Hepatic stellate cell (primary cell): ENCODE data around the gene PTPN9.
"Not testable (repeated sequence)": the region's sequence is repeated elsewhere in the genome, so short reads cannot be mapped to it uniquely, and the experiment has no call there.

Source experiments
- DNase-seq: peaks from one replicate; pipeline ENCODE4 v3.0.0; 2011; ENCODE audit warnings: low spot score

PTPN9 gene

DNA sequence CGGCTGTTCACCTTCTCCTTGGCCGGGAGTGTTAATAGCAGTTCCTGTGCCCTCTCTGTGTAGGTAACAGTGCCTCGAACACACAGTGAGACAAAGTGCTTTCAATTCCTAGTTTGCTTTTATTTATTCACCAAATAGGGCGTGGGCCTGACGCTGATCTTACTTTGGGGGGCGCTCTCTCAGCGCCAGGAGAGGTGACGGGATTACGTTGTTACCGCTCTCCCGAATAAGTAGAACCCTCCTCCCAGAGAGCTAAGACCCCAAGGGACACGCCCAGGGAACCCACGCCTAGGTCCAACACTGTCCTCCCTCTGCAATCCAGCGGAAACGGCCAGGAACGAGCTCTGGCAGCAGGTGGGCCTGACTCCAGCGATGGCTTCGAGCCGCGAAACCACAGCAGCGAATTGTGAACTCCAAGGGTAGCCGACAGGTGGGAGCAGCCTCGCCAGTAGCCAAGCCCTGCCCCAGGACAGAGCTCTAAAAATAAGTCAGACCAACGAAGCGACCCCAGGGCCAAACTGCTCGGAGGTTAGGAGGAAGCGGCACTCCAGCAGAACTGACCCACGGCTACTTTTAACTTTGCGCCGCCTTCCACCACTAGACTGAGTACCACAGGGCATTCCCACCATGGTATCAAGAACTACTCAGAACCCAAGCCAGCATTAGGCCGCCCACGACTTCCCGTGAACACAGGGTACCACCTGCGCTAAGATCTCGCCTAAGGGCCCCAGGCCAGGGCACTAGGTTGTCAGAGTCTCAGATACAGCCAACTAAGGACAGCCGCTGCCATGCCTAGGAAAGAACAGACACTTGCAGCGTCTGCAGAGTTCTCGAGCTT lies 126.0 kb downstream of the PTPN9 start:
- no peak for DNase-seq

DNA sequence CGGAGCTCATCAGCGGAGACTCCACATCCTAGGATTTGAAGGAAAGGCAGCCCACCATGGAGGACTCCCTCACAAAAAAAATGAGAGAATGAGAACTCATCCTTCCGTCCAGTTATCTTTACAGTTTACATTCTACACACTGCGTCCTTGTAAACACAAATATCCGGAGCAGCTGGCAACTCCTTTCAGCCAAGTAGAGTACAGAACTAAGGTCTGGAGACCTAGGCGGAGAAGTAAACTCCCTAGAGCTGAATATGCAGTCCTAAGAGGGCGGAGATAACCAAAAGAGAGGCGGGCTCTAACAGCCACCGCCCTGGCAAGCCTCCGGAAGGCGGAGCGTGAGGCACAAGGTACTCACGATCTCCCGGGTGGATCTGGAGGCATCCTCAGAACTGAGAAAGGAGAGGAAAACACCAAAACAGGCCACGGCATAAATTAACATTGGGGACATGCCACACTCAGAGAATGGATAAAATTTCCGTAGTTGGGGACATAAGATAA lies 126.7 kb downstream of the PTPN9 start:
- peak; percentile 72 for DNase-seq

DNA sequence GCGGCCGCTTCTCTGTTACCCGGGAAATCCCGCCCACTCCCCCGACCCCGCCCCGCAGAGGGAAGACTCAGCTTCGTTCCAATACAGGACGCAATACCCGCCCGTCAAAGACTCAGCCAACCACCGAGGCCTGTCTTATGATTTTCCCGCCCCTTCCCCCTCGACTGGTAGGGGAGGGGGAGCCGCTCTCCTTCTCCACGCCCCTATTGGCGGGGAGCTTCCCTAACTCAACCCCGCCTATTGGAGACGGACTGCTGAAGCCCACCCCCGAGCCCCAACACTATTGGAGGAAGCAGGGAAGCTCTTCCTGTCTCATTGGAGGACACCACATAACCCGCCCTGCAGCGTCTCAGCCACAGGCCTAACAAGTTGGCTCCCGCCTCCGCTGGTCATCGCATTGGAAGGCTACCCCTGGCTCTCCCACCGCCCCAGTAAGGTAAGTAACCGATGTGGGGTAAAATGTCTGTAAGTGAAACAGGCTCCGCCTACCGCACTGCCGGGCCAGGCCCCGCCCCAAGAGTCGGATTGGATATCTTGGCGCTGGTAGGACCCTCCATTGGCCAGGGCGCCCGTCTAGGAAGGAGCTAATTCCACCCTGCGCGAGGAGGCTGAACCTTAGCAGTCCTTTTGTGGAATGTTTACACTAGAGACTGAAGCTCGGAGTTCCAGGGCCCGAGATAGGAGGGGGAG lies 127.3 kb downstream of the PTPN9 start, which contains the start of gene SIN3A:
Gene SIN3A, minus strand, starts transcription at position 17 of the 690 bp plus-strand sequence. CDS start 21,315 bp downstream, outside the sequence.
- peak; percentile 94 for DNase-seq

DNA sequence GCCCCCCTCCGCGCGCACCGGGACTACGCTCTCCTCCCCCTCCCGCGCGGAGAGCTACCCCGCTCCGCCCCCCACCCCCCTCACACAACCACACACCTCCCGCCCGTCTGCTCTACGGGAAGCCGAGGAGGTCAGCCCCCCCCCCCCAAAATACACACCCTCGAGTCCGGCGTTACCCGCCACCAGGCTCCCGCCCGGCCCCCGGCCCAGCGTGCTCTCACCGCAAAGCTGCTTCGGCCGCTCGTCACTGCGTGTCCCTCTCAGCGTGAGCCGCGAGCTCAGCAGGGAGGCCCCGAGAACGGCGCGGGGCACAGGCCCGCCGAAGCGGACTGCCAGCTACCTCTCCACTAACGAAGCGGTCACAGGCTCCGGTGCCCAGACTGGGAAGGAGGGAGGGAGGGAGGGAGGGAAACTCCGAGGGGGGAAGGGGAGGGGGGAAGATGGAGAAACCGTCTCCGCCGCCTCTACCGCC lies 127.9 kb downstream of the PTPN9 start:
- DNase-seq: no peak

DNA sequence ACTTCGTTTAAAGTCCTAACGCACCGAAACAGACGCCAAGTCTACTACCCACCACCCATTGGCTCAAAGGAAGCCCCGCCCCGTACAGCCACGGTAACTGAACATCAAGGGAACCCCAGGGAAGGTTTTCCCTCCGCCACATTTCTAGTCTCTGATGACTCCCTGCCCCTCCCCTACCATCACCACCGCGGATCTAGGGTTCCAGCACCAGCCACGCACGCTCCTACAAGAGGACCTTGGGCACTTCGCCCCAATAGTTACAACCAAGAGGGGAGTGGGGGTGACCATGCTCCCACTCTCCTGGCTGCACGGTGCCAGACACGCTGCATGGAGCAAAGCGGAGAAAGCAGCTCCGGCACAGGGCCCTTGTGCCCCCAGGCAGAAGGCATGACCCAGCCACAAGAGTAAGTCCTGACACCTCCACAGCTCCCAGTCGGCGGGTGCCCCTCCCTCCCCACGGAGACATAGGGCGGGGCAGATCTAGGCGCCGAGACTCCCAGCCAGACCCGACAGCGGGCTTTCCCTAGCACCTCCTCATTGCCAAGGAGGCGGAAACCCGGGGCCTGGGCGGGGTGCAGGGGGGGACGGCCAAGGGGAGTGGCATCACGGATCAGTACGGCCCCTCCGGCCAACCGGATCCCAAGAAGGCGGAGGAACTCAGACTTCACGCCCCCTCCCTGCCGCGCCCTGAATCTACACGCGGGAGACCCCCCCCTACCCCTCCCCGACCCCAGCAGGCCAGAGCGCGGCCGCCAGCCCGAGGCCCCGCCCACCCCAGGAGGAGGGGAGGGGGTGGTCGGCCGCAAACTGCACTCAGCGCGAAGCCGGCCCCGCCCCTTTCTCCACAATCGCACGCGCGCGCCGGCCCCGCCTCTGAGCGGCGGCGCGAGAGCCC lies 128.6 kb downstream of the PTPN9 start:
- DNase-seq: peak; percentile 91

DNA sequence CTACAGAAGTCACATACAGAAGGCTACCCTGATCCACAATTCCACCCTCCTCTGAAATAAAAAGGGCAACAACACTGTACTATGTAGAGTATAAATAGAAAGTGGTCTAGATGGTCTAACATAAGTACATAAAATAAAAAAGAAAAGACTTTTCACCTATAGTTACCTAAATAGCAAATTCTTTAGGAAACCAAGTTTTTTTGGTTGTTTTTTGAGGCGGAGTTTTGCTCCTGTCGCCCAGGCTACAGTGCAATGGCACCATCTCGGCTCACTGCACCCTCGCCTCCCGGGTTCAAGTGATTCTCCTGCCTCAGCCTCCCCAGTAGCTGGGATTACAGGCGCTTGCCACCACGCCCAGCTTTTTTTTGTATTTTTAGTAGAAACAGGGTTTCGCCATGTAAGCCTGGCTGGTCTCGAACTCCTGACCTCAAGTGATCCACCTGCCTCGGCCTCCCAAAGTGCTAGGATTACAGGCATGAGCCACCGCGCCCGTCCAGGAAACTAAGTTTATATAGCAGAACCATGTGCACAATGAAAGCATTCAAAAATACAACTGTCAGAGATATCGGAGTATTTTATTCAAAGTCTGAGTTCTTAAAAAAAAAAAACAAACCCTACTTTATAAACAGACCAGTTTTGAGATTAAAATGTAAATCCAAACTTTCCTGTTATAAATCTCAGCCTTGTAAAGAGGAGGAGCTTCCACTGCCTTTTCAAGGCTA lies 129.4 kb downstream of the PTPN9 start:
- DNase-seq: no peak

DNA sequence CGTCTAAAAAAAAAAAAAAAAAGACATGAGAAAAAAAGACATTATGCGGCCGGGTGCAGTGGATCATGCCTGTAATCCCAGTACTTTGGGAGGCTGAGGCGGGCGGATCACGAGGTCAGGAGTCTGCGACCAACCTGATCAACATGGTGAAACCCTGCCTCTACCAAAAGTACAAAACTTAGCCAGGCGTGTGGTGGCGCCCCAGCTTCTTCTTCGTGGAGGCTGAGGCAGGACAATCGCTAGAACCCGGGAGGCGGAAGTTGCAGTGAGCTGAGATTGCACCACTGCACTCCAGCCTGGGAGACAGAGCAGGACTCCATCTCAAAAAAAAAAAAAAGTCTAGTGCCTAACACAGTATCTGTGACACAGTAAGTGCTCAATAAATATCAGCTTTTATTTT lies 130.9 kb downstream of the PTPN9 start:
- not testable (repeated sequence) for DNase-seq

DNA sequence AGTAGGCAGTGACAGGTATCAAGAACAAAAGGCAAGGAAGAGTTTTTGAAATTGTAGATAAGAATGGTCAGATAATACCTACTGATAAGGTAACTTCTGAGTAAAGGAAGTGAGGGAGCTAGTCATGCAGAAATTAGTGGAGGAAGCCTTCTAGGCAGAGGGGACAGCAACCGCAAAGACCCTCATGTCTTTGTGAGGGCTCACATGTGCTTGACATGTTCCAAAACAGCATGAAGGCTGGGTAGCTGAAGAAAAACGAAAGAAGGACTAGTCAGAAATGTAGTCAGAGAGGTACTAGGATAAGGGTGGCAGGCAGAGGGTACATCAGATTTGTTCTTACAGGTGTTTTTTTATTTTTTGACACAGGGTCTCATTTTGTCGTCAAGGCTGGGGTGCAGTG lies 133.0 kb downstream of the PTPN9 start:
- DNase-seq: no peak

DNA sequence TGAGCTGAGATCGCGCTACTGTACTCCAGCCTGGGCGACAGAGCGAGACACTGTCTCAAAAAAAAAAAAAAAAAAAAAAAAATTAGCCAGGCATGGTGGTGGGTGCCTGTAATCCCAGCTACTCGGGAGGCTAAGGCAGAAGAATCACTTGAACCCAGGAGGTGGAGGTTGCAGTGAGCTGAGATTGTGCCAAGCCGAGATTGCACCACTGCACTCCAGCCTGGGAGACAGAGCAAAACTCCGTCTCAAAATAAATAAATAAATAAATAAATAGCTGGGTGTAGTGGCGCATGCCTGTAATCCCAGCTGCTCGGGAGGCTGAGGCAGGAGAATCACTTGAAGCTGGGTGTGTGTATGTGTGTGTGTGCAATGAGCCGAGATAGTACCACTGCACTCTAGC lies 133.8 kb downstream of the PTPN9 start:
- DNase-seq: not testable (repeated sequence)

DNA sequence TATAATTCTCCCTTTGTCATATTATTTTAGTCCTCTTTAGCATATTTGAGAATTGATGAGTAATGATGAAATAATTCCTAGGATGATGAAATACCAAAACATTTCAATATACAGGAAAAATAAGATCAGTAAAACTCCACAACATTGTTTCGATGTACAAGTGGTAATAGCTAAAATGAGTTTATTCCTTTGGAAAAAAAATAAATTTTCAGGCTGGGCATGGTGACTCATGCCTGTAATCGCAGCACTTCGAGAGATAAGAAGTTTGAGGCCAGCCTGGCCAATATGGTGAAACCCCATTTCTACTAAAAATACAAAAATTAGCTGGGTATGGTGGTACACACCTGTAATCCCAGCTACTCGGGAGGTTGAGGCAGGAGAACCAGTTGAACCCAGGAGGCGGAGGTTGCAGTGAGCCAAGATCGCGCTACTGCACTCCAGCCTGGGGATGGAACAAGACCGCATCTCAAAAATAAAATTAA lies 135.1 kb downstream of the PTPN9 start:
- not testable (repeated sequence) for DNase-seq

DNA sequence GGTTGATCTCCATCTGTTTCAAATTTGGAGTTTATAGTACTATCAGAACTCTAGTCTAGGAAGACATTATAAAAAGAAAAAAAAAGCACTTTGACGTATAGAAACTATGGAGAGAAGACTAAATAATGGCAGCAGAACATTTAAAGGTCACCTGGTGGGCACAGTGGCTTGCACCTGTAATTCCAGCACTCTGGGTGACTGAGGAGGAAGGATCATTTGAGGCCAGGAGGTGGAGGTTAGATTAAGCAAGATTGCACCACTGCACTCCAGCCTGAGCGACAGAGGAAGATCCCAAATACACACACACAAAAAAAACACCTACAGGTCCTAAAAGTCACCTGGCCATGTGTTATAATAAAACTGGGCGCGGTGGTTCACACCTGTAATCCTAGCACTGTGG lies 141.4 kb downstream of the PTPN9 start:
- no peak for DNase-seq

DNA sequence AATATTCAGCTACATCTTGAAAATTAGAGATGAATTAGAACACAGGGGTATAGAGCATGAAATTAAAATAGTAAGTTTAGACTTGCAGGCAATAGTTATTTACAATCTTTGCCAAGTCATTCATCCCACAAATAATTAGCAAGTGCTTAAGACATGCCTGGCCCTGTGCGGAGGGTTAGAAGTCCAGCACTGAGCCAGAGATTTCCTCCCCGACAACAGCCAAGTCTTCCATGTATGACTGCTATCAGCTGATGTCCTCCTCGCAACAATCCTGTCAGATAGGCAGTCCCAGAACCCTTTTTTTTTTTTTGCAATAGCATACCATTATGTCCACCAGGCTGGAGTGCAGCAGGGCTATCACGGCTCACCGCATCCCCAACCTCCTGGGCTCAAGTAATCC lies 142.2 kb downstream of the PTPN9 start:
- DNase-seq: no peak

DNA sequence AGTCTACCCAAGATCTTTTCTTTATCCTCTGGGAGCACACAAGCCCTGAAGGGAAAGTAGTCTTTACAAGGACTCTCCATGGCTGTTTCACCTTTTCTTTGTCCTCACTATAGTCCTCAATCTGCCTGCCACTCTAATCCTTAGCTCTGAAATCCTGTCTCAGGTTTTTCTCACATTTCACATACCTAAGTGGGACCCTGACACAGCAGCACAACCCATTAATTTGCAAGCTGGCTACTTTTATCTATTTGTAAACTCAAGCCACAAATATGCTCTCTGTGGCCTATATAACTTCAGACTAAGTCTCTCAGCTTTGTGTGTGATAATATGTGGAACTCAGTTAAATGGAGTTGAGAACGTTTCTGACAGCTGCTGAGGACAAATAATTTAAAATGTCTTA lies 147.4 kb downstream of the PTPN9 start:
- DNase-seq: no peak

DNA sequence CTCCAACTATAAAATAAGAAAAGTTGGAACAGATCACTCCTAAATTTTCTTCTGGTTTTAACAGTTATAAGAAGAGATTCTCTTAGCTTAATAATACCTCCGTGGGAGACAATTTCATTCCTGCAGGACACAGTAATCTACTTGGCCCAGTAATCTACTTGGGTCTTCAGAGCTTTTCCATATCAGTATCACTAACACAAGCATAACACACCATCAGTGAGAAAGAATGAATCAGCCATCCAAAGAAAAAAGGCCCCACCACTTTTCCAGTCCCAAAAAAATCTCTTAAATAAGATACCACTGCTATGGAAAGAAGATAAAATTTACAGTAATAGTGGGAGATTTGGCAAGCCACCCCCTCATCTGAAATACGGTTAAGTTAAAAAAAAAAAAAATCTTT lies 147.8 kb downstream of the PTPN9 start:
- no peak for DNase-seq

DNA sequence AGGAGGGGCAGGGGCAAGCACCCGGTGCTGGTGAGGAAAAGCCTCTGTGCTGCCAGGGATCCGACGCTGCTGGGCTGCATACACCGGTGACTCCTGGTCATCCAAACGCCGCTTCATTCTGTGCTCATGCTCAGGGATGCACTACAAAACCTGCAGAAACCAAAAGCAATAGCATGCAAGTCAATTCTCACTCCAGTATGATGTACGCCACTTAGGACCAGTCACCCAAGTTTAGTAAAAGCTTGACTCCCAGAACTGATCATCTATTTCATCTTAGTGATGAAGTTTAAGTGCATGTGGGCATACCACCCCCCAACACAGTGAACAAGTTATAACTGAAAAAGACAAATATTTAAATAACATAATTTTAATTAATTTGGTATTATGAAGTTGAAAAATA lies 148.9 kb downstream of the PTPN9 start:
- no peak for DNase-seq

DNA sequence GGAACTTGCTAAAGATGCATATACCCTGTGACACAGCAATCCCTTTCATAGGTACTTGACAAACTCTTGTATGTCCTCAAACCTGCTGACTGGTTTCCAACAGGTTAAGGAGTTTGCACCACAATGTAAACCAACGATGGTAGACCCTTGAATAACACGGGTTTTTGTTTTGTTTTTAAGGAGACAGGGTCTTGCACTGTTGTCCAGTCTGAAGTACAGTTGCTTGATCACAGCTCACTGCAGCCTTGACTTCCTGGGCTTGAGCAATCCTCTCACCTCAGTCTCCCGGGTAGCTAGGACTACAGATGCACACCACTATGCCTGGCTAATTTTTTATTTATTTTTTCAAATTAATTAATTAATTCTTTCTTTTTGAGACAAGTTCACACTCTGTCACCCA lies 151.0 kb downstream of the PTPN9 start:
- no peak for DNase-seq

DNA sequence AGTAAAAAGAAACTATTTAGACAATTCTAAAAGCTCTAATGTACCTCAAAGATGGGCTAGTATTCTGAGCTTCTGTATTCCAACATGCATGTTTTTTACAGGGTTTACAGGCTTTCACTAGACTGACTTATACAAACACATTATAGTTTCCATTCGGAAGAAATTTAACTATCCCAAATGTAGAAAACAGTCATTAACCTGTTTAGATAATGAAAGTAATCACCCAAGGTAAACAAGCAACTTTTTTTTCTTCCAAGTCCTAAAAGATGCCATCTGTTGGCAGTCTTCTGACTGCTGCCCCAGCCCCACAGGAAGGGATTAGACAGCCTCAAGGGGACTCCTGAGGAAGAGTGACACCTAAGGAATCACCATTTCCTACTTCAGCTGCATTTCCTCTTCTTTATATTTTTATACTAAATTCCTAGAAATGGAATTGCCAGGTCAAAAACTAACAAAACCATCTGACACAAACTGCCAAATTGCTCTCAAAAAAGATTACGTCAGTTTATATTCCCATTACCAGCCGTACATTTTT lies 153.1 kb downstream of the PTPN9 start:
- DNase-seq: no peak

DNA sequence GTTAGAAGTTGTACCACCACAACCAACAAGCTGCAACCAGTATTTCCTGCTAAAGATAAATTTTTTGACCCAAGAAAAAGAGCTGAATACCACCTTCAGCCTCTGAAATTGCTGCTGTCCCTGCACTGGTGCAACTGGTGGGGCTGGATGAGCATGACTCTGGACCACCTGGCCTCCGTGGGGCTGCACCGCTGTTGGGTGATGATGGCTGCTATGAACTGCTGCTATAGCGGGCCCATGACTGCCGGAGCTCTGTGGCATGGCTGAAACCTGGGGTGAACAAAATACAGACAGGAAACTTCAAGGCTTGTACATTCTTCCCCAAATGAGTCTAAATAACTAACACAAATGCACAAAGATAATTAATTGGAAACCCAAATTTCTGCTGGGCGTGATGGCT lies 156.6 kb downstream of the PTPN9 start:
- DNase-seq: no peak

DNA sequence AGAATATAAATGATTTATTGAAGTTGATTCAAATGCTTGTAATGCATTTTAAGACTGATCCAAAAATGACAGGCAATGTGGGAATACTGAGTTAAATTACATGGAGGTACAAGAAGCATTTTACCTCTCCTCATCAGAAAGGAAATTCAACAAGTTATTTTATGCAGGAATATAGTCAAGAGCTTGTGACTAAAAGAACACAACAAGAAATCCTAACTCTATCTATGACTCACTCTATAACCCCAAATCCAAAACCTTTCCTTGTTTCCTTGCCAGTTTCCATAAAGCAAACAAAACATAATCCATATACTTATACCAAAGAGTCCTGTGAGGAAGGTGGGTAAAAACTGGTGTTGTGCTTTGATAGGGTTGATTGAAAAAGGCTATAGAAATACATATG lies 158.4 kb downstream of the PTPN9 start:
- peak; percentile 19 for DNase-seq

DNA sequence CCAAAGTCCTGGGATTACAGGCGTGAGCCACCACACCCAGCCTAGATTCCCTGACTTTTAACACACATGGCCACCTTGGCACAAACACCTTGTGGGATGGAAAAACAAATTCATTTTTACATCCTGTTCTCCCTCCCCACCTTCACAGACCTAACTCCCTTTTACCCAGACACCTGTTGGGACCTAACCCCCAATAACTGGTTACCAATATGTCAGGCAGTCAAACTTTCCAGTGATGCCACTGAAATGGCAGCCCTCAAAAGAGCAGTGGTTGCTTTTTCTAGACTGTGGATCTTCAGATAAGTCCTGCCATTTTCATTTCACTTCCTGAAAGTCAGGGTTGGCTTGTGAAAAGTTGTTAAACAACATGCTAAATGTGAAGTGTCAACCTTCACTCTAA lies 162.5 kb downstream of the PTPN9 start:
- no peak for DNase-seq
